HepG2 (cell line): ENCODE results near the gene ST6GALNAC6. TPM values are rescaled to one million over a fixed set of nuclear protein-coding genes. Genes with fewer than 3 reads are reported as not detected.

Experiments
- ARHGAP35 ChIP-seq: sonication (generic); formaldehyde crosslinking; IDR thresholded peaks from 2 replicates; pipeline ENCODE4 v1.9.0; 2022; ENCODE audit warnings: mild to moderate bottlenecking, inconsistent platforms, moderate library complexity, missing genetic modification reagents, borderline replicate concordance
- ARID2 ChIP-seq: sonication (generic); formaldehyde crosslinking; IDR thresholded peaks from 2 replicates; pipeline ENCODE4 v1.8.1; 2022; ENCODE audit warnings: mild to moderate bottlenecking, missing genetic modification reagents, borderline replicate concordance
- EEA1 ChIP-seq: sonication (generic); formaldehyde crosslinking; IDR thresholded peaks from 2 replicates; pipeline ENCODE4 v1.5.1; 2020; ENCODE audit warnings: mild to moderate bottlenecking, missing genetic modification reagents, borderline replicate concordance
- GATAD2A ChIP-seq: IDR thresholded peaks from 2 replicates; pipeline ENCODE4 v1.6.1; 2016
- HNF4A ChIP-seq: sonication (generic); formaldehyde crosslinking; IDR thresholded peaks from 2 replicates; pipeline ENCODE4 v1.4.0; 2020; ENCODE audit warnings: missing genetic modification reagents
- MEIS2 ChIP-seq: sonication (generic); formaldehyde crosslinking; IDR thresholded peaks from 2 replicates; pipeline ENCODE4 v1.9.0; 2021; ENCODE audit warnings: mild to moderate bottlenecking, missing genetic modification reagents
- MLLT10 ChIP-seq: sonication (generic); formaldehyde crosslinking; IDR thresholded peaks from 2 replicates; pipeline ENCODE4 v1.4.0; 2020; ENCODE audit warnings: missing genetic modification reagents
- THYN1 ChIP-seq: sonication (generic); formaldehyde crosslinking; IDR thresholded peaks from 2 replicates; pipeline ENCODE4 v1.8.1; 2023; ENCODE audit warnings: low read depth, mild to moderate bottlenecking, moderate library complexity, missing genetic modification reagents, borderline replicate concordance
- ZNF547 ChIP-seq: sonication (generic); formaldehyde crosslinking; IDR thresholded peaks from 2 replicates; pipeline ENCODE4 v1.5.1; 2020; ENCODE audit warnings: mild to moderate bottlenecking, missing genetic modification reagents
- ZNF598 ChIP-seq: sonication (generic); formaldehyde crosslinking; IDR thresholded peaks from 2 replicates; pipeline ENCODE4 v1.5.1; 2020; ENCODE audit warnings: mild to moderate bottlenecking, missing genetic modification reagents, borderline replicate concordance
- ZNF768 ChIP-seq: sonication (generic); formaldehyde crosslinking; IDR thresholded peaks from 2 replicates; pipeline ENCODE4 v1.4.0; 2020; ENCODE audit warnings: missing genetic modification reagents
- polyA plus RNA-seq, 8 experiments: library from polyadenylated mRNA; depleted of rRNA in 3 of 8; stranded (reverse) in 7 of 8; unstranded in 1 of 8; fragments of >200 nt; fragmentation: Illumina TruSeq in 4 of 8; extraction: Trizol in 4 of 8; gene quantifications; 2 replicates each; pipeline versions ENCODE4 v1.2.1 to v1.2.3, GENCODE V29; 2011 to 2016; ENCODE audit warnings: low read depth in 4 of 8, missing spikeins in 1 of 8, mixed read lengths in 1 of 8; ENCODE audit not compliant: insufficient read depth in 1 of 8
- total RNA-seq, 5 experiments: library from RNA; depleted of rRNA; stranded (reverse); fragments of >200 nt; fragmentation: Illumina TruSeq; extraction: Trizol; gene quantifications; 2 replicates each; pipeline ENCODE4 v1.2.3, GENCODE V29; 2016; ENCODE audit warnings: low read depth in 1 of 5
- TF ChIP-seq, protein P1 (sequence below): sonication (generic); formaldehyde crosslinking; IDR thresholded peaks from 2 replicates; pipeline ENCODE4 v1.8.1; 2022; ENCODE audit warnings: low read depth, mild to moderate bottlenecking, missing genetic modification reagents
- TF ChIP-seq, protein P2 (sequence below): sonication (generic); formaldehyde crosslinking; IDR thresholded peaks from 2 replicates; pipeline ENCODE4 v1.4.0; 2020; ENCODE audit warnings: missing genetic modification reagents, mild to moderate bottlenecking, borderline replicate concordance
- TF ChIP-seq, protein P3 (sequence below): sonication (generic); formaldehyde crosslinking; IDR thresholded peaks from 2 replicates; pipeline ENCODE4 v1.4.0; 2020; ENCODE audit warnings: missing genetic modification reagents, borderline replicate concordance
- TF ChIP-seq, protein P4 (sequence below): sonication (generic); formaldehyde crosslinking; IDR thresholded peaks from 2 replicates; pipeline ENCODE4 v1.8.1; 2023; ENCODE audit warnings: mild to moderate bottlenecking, inconsistent platforms, moderate library complexity, missing genetic modification reagents, borderline replicate concordance

ST6GALNAC6 gene
- total and polyA plus RNA-seq, 2 of the 13 experiments (the other 11 are each of a cell fraction or from before 2014, with no cell fraction given): 18.5 to 65.4 TPM

DNA sequence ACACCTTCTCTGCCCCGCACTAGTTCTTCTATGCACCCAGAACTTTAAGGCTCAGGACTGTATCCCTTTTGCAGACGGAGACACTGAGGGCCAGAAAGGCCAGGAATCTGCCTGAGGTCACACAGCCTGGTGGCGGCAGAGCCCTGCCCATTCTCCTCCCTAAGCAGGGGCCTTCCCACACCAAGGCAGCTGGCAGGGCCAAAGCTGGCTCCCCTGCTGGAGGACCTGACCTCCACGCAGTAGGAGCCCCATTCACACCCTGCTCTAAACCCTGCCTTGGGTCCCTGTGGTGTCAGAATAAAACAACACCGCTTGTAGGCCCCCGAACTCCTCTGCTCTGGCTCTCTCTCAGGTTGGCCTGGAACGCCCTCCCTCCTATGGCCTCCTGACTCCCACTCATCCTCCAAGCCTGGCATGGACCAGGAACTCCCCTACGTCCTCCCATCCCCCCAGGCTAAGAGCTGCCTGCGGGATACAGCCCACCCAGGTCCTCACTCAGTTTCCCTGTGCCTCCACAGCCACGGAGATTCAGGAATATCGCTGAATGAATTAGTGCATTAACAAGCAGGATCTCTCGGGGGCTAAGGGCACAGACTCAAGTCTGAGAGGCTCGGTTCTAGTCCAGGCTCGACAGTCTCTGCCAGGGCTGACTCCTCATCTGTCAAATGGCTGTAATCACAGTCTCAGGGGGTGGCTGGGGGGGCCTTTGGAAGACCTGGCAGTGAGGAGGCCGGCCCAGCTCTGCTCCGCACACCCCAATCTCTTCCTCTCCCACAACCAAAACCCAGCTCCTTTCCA, 2.8 kb downstream of the ST6GALNAC6 start (continued):
- TF ChIP-seq, protein P1, sequence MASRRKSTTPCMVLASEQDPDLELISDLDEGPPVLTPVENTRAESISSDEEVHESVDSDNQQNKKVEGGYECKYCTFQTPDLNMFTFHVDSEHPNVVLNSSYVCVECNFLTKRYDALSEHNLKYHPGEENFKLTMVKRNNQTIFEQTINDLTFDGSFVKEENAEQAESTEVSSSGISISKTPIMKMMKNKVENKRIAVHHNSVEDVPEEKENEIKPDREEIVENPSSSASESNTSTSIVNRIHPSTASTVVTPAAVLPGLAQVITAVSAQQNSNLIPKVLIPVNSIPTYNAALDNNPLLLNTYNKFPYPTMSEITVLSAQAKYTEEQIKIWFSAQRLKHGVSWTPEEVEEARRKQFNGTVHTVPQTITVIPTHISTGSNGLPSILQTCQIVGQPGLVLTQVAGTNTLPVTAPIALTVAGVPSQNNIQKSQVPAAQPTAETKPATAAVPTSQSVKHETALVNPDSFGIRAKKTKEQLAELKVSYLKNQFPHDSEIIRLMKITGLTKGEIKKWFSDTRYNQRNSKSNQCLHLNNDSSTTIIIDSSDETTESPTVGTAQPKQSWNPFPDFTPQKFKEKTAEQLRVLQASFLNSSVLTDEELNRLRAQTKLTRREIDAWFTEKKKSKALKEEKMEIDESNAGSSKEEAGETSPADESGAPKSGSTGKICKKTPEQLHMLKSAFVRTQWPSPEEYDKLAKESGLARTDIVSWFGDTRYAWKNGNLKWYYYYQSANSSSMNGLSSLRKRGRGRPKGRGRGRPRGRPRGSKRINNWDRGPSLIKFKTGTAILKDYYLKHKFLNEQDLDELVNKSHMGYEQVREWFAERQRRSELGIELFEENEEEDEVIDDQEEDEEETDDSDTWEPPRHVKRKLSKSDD (CRISPR knock-in tag): 0 out of 2 replicates have a peak, but pooled peaks have one; percentile 14
- 0 out of 2 replicates have a peak, but pooled peaks have one; percentile 36 for TF ChIP-seq EEA1
- 0 out of 2 replicates have a peak, but pooled peaks have one; percentile 88 for TF ChIP-seq THYN1 (CRISPR knock-in tag)
- no peak for TF ChIP-seq GATAD2A (CRISPR knock-in tag)
- 0 out of 2 replicates have a peak, but pooled peaks have one; percentile 52 for TF ChIP-seq ZNF598 (CRISPR knock-in tag)
- 0 out of 2 replicates have a peak, but pooled peaks have one; percentile 37 for TF ChIP-seq MEIS2 (CRISPR knock-in tag)
- TF ChIP-seq, protein P2, sequence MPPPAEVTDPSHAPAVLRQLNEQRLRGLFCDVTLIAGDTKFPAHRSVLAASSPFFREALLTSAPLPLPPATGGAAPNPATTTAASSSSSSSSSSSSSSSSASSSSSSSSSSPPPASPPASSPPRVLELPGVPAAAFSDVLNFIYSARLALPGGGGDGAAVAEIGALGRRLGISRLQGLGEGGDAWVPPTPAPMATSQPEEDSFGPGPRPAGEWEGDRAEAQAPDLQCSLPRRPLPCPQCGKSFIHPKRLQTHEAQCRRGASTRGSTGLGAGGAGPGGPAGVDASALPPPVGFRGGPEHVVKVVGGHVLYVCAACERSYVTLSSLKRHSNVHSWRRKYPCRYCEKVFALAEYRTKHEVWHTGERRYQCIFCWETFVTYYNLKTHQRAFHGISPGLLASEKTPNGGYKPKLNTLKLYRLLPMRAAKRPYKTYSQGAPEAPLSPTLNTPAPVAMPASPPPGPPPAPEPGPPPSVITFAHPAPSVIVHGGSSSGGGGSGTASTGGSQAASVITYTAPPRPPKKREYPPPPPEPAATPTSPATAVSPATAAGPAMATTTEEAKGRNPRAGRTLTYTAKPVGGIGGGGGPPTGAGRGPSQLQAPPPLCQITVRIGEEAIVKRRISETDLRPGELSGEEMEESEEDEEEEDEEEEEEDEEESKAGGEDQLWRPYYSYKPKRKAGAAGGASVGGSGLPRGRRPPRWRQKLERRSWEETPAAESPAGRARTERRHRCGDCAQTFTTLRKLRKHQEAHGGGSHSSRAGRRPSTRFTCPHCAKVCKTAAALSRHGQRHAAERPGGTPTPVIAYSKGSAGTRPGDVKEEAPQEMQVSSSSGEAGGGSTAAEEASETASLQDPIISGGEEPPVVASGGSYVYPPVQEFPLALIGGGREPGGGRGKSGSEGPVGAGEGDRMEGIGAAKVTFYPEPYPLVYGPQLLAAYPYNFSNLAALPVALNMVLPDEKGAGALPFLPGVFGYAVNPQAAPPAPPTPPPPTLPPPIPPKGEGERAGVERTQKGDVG (CRISPR knock-in tag): 0 out of 2 replicates have a peak, but pooled peaks have one; percentile 37
- TF ChIP-seq ZNF768: peak; percentile 94
- TF ChIP-seq, protein P3, sequence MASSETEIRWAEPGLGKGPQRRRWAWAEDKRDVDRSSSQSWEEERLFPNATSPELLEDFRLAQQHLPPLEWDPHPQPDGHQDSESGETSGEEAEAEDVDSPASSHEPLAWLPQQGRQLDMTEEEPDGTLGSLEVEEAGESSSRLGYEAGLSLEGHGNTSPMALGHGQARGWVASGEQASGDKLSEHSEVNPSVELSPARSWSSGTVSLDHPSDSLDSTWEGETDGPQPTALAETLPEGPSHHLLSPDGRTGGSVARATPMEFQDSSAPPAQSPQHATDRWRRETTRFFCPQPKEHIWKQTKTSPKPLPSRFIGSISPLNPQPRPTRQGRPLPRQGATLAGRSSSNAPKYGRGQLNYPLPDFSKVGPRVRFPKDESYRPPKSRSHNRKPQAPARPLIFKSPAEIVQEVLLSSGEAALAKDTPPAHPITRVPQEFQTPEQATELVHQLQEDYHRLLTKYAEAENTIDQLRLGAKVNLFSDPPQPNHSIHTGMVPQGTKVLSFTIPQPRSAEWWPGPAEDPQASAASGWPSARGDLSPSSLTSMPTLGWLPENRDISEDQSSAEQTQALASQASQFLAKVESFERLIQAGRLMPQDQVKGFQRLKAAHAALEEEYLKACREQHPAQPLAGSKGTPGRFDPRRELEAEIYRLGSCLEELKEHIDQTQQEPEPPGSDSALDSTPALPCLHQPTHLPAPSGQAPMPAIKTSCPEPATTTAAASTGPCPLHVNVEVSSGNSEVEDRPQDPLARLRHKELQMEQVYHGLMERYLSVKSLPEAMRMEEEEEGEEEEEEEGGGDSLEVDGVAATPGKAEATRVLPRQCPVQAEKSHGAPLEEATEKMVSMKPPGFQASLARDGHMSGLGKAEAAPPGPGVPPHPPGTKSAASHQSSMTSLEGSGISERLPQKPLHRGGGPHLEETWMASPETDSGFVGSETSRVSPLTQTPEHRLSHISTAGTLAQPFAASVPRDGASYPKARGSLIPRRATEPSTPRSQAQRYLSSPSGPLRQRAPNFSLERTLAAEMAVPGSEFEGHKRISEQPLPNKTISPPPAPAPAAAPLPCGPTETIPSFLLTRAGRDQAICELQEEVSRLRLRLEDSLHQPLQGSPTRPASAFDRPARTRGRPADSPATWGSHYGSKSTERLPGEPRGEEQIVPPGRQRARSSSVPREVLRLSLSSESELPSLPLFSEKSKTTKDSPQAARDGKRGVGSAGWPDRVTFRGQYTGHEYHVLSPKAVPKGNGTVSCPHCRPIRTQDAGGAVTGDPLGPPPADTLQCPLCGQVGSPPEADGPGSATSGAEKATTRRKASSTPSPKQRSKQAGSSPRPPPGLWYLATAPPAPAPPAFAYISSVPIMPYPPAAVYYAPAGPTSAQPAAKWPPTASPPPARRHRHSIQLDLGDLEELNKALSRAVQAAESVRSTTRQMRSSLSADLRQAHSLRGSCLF (CRISPR knock-in tag): no peak
- TF ChIP-seq, protein P4, sequence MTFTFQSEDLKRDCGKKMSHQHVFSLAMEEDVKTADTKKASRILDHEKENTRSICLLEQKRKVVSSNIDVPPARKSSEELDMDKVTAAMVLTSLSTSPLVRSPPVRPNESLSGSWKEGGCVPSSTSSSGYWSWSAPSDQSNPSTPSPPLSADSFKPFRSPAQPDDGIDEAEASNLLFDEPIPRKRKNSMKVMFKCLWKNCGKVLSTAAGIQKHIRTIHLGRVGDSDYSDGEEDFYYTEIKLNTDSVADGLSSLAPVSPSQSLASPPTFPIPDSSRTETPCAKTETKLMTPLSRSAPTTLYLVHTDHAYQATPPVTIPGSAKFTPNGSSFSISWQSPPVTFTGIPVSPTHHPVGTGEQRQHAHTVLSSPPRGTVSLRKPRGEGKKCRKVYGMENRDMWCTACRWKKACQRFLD: no peak
- TF ChIP-seq ARHGAP35 (CRISPR knock-in tag): no peak
- peak; percentile 68 for TF ChIP-seq ZNF547
- TF ChIP-seq MLLT10 (CRISPR knock-in tag): no peak
- TF ChIP-seq HNF4A (CRISPR knock-in tag): no peak
- 0 out of 2 replicates have a peak, but pooled peaks have one; percentile 50 for TF ChIP-seq ARID2
